HEK293 (cell line): ENCODE data around the gene ALG12.

ENCODE experiments used
- BCL11A ChIP-seq: fragments of 450-650 bp; formaldehyde crosslinking; IDR thresholded peaks from 2 replicates; pipeline ENCODE4 v1.5.1; 2016; ENCODE audit warnings: low read depth, missing biosample characterization, missing genetic modification characterization
- GLIS2 ChIP-seq: fragments of 450-650 bp; formaldehyde crosslinking; IDR thresholded peaks from 2 replicates; pipeline ENCODE4 v1.5.1; 2016; ENCODE audit warnings: missing biosample characterization, missing genetic modification characterization
- HOXA7 ChIP-seq: sonication (generic); formaldehyde crosslinking; IDR thresholded peaks from 2 replicates; pipeline ENCODE4 v1.8.1; 2022; ENCODE audit warnings: missing genetic modification reagents, borderline replicate concordance
- ZBTB1 ChIP-seq: fragments of 450-650 bp; formaldehyde crosslinking; IDR thresholded peaks from 2 replicates; pipeline ENCODE4 v1.5.1; 2016; ENCODE audit warnings: missing biosample characterization, missing genetic modification characterization
- ZFHX2 ChIP-seq: fragments of 450-650 bp; formaldehyde crosslinking; conservative IDR thresholded peaks from 2 replicates; pipeline ENCODE4 v1.5.1; 2016; ENCODE audit warnings: missing biosample characterization, missing genetic modification characterization
- TF ChIP-seq, protein P1 (sequence below): fragments of 450-650 bp; formaldehyde crosslinking; IDR thresholded peaks from 2 replicates; pipeline ENCODE4 v1.5.1; 2016; ENCODE audit warnings: missing biosample characterization, missing genetic modification characterization
- TF ChIP-seq, protein P2 (sequence below): fragments of 450-650 bp; formaldehyde crosslinking; IDR thresholded peaks from 2 replicates; pipeline ENCODE4 v1.5.1; 2016; ENCODE audit warnings: missing biosample characterization, missing genetic modification characterization
- TF ChIP-seq, protein P3 (sequence below): fragments of 450-650 bp; formaldehyde crosslinking; IDR thresholded peaks from 2 replicates; pipeline ENCODE4 v1.5.1; 2016; ENCODE audit warnings: missing biosample characterization, missing genetic modification characterization, borderline replicate concordance

DNA sequence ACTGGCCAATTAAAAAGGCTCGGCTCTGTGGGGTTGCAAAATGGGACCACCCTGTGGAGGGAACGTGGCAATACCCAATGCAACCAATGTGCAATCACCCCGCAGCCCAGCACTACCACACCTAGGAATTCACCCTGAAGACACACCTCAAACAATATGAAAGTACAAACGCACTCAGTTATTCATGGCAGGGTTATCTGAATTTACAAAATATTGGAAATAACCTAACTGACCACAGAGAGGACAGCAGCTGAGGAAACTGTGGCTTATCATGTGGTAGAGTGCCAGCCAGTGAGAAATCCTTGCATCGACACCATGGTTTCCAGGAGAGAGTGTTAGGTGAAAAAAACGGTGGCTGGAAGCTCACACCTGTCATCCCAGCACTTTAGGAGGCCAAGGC lies 18.7 kb downstream of the ALG12 start:
- TF ChIP-seq ZFHX2 (no peak), ZBTB1 (tag by site-specific recombination) (no peak), GLIS2 (tag by site-specific recombination) (no peak), HOXA7 (CRISPR knock-in tag) (no peak), BCL11A (no peak)
- TF ChIP-seq, protein P1, sequence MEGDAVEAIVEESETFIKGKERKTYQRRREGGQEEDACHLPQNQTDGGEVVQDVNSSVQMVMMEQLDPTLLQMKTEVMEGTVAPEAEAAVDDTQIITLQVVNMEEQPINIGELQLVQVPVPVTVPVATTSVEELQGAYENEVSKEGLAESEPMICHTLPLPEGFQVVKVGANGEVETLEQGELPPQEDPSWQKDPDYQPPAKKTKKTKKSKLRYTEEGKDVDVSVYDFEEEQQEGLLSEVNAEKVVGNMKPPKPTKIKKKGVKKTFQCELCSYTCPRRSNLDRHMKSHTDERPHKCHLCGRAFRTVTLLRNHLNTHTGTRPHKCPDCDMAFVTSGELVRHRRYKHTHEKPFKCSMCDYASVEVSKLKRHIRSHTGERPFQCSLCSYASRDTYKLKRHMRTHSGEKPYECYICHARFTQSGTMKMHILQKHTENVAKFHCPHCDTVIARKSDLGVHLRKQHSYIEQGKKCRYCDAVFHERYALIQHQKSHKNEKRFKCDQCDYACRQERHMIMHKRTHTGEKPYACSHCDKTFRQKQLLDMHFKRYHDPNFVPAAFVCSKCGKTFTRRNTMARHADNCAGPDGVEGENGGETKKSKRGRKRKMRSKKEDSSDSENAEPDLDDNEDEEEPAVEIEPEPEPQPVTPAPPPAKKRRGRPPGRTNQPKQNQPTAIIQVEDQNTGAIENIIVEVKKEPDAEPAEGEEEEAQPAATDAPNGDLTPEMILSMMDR (tag by site-specific recombination): no peak
- TF ChIP-seq, protein P2, sequence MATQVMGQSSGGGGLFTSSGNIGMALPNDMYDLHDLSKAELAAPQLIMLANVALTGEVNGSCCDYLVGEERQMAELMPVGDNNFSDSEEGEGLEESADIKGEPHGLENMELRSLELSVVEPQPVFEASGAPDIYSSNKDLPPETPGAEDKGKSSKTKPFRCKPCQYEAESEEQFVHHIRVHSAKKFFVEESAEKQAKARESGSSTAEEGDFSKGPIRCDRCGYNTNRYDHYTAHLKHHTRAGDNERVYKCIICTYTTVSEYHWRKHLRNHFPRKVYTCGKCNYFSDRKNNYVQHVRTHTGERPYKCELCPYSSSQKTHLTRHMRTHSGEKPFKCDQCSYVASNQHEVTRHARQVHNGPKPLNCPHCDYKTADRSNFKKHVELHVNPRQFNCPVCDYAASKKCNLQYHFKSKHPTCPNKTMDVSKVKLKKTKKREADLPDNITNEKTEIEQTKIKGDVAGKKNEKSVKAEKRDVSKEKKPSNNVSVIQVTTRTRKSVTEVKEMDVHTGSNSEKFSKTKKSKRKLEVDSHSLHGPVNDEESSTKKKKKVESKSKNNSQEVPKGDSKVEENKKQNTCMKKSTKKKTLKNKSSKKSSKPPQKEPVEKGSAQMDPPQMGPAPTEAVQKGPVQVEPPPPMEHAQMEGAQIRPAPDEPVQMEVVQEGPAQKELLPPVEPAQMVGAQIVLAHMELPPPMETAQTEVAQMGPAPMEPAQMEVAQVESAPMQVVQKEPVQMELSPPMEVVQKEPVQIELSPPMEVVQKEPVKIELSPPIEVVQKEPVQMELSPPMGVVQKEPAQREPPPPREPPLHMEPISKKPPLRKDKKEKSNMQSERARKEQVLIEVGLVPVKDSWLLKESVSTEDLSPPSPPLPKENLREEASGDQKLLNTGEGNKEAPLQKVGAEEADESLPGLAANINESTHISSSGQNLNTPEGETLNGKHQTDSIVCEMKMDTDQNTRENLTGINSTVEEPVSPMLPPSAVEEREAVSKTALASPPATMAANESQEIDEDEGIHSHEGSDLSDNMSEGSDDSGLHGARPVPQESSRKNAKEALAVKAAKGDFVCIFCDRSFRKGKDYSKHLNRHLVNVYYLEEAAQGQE (tag by site-specific recombination): no peak
- TF ChIP-seq, protein P3, sequence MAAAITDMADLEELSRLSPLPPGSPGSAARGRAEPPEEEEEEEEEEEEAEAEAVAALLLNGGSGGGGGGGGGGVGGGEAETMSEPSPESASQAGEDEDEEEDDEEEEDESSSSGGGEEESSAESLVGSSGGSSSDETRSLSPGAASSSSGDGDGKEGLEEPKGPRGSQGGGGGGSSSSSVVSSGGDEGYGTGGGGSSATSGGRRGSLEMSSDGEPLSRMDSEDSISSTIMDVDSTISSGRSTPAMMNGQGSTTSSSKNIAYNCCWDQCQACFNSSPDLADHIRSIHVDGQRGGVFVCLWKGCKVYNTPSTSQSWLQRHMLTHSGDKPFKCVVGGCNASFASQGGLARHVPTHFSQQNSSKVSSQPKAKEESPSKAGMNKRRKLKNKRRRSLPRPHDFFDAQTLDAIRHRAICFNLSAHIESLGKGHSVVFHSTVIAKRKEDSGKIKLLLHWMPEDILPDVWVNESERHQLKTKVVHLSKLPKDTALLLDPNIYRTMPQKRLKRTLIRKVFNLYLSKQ (tag by site-specific recombination): no peak
